ENCODE data around the gene SYNGR1.

SYNGR1 gene

DNA sequence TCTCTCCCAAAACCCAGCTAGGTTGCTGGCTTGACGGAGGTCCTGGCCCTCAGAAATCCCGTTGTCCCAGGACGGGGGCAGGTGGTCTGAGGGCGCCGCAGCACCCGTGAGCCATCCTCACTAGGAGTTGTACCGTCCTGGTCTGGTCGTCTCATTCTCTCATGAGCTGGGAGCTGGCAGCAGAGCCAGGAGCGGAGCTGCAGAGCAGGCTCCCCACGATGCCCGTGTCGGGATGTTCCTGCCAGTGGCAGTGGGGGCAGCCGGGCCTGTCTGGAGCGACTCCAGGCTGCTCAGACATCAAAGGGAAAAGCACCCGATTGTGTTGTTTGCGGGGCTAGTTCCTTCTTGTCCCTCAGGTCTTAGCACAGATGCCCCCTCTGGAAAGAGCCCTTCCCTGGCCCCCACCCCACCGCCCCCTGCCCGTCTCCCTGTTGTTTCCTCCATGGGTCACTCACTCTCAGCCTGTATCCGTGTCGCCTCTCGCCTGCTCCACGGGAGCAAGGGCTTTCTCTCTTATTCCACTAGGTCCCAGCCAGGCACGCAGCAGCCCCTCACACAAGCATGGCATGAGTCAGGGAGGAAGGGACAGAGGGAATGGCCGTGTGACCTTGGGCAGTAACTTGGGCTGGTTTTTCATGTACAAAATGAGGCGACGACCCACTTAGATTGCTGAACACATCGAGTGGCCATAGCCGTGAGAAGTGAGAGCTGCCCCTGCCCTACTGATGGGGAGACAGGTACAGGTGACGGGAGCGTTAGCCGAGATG, 83.9 kb downstream of the SYNGR1 start:
- no peak for DNase-seq

DNA sequence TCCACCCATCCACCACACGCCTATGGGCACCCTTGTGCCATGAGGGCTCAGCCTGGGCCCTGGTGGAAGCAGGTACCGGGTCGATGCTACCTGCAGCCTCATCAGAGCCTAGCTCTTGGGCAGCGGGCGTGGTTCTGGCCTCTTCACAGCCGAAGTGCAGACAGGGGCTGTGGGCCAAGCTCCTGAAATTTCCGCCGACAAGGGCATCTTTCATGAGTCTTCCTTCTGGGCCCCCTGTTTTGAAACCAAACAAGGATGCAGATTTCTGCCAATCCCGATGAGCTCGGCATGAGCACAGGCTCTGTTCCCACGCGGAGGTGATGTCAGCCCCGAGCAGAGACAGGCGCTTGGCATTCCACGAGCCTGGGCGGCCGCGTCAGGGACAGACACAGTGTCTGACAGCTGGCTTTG, 84.5 kb downstream of the SYNGR1 start:
- DNase-seq, result no peak

DNA sequence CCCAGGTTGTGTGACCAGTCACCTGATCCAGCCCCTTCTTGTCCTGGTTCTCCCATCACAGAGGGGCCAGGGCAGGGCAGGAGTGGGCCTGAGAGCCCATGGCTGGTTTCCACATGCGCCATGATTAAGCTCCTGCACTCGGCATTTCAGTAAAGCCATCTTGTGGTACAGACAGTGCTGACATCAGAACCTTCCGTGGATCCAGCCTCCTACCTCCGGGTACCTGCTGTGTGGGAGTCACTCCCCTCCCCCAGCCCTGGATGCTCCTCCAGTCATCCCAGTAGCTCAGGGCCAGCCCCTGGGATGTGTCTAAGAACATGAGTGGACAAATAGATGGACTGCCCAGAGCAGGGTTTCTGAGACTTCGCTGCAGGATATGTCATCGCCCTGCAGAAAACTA, 84.9 kb downstream of the SYNGR1 start:
- no peak for DNase-seq
